ENCODE data around the gene KIF13A.
"Not testable (repeated sequence)": the region's sequence is repeated elsewhere in the genome, so short reads cannot be mapped to it uniquely, and the experiment has no call there.

The KIF13A gene

DNA sequence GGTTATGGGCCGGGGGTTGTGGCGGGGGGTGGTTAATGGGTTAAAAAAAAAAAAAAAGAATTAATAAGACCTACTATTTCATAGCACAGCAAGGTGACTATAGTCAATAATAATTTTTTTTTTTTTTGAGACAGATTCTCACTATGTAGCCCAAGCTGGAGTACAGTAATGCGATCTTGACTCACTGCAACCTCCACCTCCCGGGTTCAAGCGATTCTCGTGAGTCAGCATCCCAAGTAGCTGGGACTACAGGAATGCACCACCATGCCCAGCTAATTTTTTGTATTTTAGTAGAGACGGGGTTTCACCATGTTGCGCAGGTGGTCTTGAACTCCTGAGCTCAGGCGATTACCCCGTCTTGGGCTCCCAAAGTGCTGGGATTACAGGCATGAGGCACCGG, 75.8 kb downstream of the KIF13A start:
- not testable (repeated sequence) for H3K4me3 ChIP-seq (ENCODE audit: low read length); DNase-seq (ENCODE audit: low read depth, low spot score)

DNA sequence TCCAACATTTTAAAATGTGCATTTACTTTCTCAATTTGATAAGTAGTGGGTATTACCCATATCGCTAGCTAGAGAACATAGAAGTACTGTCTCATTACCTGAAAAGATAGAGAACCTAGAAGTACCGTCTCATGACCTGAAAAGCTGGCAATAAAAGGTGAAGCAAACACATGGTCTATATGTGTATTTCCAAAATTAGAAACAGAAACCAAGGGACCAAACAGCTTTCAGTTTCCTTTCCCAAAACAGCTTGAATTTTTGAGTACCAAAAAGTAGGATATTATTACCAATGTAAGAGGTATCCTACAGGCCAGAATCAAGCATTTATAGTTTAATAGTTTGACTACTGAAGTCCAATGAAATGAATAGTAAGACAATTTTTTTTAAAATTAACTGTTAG, 77.2 kb downstream of the KIF13A start:
- no peak overlapping the region for H3K4me3 ChIP-seq (ENCODE audit: low read length)
- DNase-seq (ENCODE audit: low read depth, low spot score) = no peak

DNA sequence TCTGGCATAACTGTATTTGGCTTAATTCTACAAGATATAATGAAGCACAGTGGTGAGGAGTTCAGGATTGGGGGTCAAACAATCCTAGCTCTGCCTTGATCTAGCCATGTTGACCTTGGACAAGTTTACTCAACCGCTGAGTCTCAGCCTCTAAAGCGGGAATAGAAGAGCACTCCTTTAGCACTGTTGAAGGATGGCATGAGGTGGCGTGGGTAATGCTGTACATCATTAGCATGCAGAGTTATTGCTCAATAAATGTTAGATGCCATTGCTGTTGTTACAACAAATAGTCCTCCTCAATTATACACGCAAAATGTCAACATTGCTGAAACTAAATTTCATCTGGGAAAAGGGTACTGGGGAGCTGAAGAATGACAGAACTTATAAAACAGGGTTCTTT, 78.6 kb downstream of the KIF13A start:
- DNase-seq (ENCODE audit: low read depth, low spot score) = no peak
- no peak overlapping the region for H3K4me3 ChIP-seq (ENCODE audit: low read length)

DNA sequence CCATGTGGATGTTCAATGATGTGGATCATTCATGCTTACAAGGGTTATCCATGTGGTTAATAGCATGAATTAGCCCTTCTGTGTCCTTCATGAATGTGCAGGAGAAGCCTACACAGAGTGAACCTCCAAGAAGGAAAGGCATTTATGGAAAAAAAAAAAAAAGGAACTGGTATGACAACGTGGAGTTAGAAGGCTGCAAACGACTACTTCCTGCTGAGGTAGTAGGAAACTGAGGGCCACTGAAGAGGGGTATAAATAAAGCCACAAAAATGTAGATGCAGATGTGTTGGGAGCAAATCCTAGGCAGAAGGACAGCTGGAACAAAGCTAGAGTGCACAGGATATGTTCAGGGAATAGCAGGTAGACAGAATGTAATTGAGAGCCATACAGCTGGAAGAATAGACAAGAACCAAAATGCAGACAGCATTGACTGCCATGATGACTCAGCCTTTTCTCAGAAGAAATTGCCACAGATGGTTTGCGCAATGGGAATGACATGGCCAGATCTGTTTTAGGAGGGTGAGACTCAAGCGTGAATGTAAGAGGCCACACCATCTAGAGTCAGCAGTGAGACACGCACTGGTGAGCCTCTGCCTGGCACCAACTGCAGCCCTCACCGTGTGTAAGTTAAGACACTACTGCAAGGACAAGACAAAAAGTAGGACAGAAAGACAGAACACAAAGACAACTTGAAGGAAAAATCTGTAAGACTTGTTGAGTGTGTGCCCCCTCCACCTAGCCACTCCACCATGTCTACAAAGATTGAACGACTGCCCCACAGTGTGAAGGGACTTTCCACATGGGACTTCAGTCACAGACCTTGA, 79.8 kb downstream of the KIF13A start:
- H3K4me3 ChIP-seq (ENCODE audit: low read length) = no peak overlapping the region
- no peak for DNase-seq (ENCODE audit: low read depth, low spot score)

DNA sequence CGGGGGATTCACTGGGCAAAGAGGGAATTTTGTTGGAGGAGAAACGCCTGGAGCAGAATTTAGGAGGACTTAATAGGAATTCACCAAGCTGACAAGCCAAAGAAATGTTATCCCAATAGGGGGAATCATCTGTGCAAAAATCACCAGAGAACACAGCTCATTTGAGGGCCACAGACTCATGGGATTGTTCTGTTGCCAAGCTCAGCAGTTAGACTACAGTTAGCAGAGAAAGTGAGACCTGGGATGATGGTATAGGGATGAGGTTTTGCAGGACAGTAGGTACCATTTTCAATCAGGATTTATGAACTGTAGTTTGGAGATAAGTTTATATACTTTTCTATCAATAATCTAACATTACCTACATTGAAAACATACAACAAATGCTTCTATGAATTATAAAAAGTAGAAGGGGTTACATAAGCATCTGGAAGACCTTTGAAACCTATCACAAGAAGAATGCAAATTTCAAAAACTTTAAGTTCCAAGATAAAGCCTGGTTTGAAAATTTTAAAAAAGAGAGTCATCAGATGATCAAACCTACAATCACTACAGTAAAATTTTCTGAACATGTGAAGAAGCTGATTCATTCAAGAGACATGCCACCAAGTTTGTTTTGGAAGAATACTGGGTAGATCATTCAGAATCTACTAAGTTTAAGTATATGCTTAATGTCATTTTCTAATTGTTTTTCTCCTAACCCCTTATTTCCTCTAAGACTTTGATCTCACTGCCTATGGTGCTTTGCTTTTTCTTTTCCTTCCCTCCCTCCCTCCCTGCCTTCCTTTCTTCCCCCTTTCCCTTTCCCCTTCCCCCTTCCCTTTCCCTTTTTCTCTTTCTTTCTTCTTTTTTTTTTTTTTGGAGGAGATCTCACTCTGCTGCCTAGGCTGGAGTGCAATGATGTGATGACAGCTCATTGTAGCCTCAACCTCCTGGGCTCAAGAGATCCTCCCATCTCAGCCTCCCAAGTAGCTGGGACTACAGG, 81.5 kb downstream of the KIF13A start:
- H3K4me3 ChIP-seq (ENCODE audit: low read length) = no peak overlapping the region
- no peak for DNase-seq (ENCODE audit: low read depth, low spot score)

DNA sequence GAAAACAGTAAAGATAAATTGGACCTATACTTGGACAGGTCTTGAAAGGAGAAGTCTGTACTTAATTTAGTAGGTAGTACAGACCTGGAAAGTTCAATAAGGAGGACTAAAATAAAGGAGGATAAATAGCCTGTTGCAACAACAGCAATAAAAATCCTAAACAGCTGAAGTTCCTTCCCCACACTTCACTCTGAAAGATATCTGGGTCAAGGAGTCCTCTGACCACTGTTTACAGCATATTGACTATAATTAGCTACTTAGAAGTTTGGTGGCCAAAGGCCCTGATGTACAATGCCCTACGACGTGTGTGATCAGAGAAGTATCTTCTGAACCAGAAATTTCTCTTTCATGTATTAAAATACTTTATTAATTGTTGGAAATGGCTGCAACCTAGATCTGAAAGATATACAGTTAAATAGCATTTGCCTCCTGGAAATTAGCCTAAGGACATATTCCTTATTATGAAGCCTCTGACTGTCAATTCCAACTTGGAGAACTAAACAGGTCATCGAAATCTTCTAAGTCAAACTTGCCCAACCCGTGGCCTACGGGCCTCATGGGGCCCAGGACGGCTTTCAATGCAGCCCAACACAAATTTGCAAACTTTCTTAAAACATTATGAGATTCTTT, 82.8 kb downstream of the KIF13A start:
- no peak for DNase-seq (ENCODE audit: low read depth, low spot score)

DNA sequence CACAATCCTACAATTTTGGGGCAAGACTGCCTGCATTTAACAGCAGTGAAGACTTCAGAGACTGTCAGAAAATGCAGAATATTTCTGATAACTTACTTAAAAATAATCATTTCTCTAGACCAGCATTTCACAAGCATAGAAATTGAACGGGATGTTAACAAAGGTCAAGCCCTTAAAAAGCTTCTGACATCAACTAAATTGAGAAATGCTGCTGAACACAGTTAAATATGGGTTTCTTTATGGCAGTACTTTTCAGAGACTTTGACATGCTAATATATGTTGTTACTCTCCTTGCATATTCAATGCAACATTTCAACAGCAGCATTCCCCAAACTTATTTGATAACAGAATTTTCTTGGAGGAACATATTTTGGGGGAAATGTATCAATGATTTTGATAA, 84.5 kb downstream of the KIF13A start:
- DNase-seq (ENCODE audit: low read depth, low spot score) = no peak
- H3K4me3 ChIP-seq (ENCODE audit: low read length) = no peak overlapping the region

More for the DNA sequence above, 82.8 kb downstream of the KIF13A start:
- no peak overlapping the region for H3K4me3 ChIP-seq (ENCODE audit: low read length)

DNA sequence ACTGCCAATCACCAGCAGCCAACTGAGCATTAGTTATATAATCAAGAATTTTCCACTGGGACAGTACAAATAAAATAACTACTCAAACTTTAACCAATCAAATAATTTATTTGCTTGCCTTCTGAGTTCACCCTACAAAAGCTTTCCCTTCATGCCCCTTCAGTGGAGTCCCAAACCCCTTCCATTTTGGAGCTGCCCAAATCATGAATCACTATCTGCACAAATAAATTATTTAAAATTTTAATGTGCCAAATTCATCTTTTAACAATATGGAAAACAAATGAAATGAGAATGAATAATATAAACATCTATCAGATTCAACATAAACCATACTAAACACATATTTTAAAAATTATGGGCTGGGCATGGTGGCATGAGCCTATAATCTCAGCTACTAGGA, 85.9 kb downstream of the KIF13A start:
- DNase-seq (ENCODE audit: low read depth, low spot score) = no peak
- no peak overlapping the region for H3K4me3 ChIP-seq (ENCODE audit: low read length)

DNA sequence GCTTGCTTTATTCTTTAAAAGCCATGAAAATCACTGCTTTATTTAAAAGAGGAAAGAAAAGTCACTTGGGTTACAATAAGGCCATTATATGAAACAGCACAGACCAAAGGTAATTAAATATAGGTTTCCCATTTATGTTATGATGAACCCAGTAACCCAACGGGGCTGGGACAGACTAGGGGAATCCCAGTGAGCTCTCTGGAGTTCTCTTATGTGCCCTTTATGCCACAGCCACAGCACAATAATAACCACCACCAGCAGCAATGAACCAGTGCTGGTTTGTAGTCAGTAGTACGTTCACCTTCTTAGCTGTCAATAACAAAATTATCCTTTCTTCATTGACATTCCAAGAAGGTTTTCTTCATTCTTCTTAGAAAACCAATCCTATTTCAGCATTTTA, 87.4 kb downstream of the KIF13A start:
- no peak overlapping the region for H3K4me3 ChIP-seq (ENCODE audit: low read length)
- DNase-seq (ENCODE audit: low read depth, low spot score) = no peak

DNA sequence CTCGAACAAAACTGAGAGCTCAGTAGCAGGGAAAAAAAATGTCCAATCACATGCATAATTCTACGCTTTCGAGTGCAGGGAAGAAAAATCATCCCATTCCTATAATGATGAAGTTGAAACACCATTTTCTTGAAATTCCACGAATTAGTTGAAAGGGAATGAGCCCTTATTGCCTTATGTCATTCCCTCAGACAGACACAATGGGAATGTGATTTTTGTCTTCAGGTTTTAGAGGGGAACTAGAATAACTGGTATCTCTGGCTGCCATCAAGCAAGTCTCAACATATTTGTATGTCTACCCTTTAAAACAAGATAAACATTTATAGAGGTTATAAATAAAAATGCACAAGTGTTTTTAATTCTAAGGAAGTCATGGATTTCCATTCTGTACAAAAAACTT, 87.9 kb downstream of the KIF13A start:
- DNase-seq (ENCODE audit: low read depth, low spot score) = no peak

DNA sequence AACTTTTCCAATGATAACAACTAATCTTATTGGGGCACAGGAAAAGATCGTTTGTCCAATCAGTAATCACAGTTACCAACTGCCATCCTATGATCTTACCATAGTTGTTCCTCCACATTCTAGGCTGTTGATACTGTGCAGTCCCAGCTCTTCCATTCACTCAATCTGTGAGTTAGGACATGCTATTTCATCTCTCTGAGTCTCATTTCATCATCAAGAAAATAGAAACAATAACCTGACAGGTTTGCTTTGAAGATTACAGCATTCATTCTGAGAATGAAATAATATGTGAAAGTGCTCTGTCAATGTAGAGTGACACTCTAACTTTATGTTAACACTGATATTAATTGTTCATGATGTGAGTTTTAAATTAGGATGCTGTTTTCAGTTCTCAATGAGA, 89.8 kb downstream of the KIF13A start:
- DNase-seq (ENCODE audit: low read depth, low spot score) = no peak
- H3K4me3 ChIP-seq (ENCODE audit: low read length) = no peak overlapping the region

More for the DNA sequence above, 87.9 kb downstream of the KIF13A start:
- no peak overlapping the region for H3K4me3 ChIP-seq (ENCODE audit: low read length)

DNA sequence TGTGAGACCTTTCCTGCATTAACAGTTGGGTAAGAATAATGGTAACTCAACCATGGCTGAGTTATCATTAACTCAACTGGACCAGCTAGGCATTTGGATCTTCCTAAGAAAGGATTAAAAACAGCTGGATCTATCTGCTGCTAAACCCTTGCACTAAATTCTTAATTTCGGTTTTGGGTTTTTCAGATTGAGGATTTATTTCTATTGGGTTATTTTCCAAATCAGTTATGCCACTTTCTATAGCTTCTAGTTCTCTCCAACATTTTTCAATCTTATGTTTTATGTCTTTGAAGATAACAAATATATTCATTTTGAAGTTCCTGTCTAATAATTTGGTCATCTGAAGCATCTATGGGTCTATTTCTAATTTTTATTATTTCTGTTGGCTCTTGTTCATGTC, 92.5 kb downstream of the KIF13A start:
- no peak overlapping the region for H3K4me3 ChIP-seq (ENCODE audit: low read length)
- no peak for DNase-seq (ENCODE audit: low read depth, low spot score)

DNA sequence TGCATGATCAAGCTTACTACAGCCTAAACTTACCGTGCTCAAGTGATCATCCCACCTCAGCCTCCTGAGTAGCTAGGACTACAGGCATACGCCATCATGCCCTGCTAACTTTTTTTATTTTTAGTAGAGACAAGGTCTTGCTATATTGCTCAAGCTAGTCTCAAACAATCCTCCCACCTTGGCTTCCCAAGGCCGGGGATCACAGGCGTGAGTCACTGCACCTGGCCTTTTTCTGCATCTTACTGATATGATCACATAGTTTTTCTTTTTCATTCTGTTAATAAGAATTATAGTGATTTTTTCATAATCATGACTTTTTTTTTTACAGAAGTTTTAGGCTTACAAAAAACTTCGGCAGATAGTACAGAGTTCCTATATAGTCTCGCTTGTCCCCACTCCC, 93.2 kb downstream of the KIF13A start:
- DNase-seq (ENCODE audit: low read depth, low spot score) = no peak
- no peak overlapping the region for H3K4me3 ChIP-seq (ENCODE audit: low read length)

DNA sequence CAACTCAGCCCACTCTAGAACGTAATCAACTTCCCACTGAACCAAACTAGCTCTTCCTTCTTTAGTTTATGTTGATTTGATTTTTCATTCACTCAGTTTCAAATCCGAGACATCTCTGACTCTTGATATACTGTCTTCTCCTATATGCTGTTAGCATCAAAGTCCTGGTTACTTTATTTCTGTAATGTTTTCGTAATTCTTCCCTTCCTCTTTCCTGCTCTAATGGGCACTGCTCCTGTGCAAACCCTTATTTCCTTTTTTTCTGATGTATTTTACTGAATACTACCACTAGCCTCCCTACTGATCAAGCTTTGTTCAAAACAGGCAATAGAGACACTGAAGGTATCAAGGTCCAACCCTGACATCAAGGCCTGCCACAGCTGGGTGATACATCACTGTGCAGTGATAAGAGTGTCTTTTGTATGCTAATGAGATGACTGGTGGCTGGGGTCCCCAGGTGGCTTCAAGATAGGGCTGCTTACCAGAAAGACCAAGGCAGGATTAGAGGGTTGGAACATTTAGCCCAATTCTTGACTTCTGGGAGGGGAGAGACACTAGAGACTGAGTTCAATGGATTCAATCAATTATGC, 95.2 kb downstream of the KIF13A start:
- no peak overlapping the region for H3K4me3 ChIP-seq (ENCODE audit: low read length)
- no peak for DNase-seq (ENCODE audit: low read depth, low spot score)

DNA sequence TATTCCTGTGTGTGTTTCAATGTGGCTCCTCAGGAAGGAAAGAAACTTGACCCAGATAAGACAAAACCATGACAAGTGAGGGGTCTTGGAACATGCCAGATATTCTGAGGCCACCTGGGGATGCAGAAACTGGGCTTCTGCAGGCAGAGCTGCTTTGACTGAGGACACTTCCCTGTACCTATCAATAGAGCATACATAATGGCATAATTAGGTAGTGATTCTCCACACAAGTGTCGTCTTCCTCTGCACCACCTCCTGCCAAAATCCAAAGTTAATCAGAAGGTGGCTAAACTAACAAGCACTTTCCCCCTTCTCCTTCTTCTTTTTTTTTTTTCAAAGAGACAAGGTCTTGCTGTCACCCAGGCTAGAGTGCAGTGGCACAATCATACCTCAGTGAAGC, 97.1 kb downstream of the KIF13A start:
- DNase-seq (ENCODE audit: low read depth, low spot score) = no peak
- H3K4me3 ChIP-seq (ENCODE audit: low read length) = no peak overlapping the region

DNA sequence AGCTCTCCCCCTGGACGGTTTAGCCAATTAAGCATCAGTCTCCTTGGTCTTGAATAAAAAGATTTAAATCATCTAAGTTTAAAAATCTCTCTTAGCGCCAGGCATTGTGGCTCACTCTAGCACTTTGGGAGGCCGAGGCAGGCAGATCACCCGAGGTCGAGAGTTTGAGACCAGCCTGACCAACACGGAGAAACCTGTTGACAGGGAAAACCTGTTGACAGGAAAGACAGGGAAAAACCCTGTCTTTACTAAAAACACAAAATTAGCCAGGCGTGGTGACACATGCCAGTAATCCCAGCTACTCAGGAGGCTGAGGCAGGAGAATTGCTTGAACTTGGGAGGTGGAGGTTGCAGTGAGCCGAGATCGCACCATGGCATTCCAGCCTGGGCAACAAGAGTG, 97.7 kb downstream of the KIF13A start:
- DNase-seq (ENCODE audit: low read depth, low spot score); H3K4me3 ChIP-seq (ENCODE audit: low read length): not testable (repeated sequence)

DNA sequence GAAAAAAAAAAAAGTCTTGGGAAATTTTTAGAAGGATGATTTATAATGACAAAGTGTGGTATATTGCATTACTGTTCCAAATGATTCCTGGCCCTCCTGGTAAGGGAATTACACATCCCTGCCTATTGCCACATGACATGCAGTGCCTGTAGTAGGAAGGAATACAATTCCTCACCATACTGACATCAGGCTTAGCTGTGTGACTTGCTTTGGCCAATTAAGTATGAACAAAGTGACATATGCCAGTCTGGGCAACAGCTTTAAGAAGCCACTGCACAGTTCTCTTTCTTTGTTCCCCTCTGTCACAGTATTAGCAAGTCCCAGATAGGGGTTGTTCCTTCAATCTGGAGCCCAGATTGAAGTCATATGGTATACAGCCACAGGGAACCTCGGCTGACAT, 100.5 kb downstream of the KIF13A start:
- no peak overlapping the region for H3K4me3 ChIP-seq (ENCODE audit: low read length)
- DNase-seq (ENCODE audit: low read depth, low spot score) = no peak

DNA sequence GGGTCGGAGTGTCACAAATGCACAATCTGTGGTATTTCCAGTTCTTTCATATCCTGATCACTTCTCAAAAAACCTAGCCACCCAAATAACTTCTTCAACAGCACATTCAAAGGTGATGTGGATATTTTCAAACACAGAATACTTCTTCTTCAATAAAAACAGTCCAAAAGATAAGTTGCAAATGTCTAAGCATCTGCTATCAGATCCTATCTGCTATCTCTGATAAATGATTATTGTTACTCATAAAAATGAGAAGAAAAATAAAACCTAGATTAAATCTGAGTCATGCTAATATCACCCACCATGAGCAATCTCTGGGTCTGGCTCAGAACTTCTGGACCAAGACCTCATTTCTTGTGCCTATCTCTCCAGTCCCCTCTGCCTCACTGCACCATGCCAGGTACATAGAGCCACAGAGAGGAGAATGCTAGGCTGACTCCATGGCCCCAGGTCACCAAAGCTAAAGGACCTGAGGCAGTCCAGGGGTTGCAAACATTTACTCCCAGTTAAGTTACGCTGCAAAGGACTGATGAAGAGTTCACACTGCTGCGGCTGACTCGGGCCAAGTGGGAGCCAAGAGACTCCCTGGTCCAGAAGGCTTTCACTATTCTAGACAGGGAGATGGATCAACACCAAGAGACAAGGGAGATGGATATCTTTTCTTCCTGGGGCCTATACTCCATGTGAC, 101.4 kb downstream of the KIF13A start:
- no peak for DNase-seq (ENCODE audit: low read depth, low spot score)
- no peak overlapping the region for H3K4me3 ChIP-seq (ENCODE audit: low read length)
